ENCODE measurements around the gene ITGA11.

The ITGA11 gene

DNA sequence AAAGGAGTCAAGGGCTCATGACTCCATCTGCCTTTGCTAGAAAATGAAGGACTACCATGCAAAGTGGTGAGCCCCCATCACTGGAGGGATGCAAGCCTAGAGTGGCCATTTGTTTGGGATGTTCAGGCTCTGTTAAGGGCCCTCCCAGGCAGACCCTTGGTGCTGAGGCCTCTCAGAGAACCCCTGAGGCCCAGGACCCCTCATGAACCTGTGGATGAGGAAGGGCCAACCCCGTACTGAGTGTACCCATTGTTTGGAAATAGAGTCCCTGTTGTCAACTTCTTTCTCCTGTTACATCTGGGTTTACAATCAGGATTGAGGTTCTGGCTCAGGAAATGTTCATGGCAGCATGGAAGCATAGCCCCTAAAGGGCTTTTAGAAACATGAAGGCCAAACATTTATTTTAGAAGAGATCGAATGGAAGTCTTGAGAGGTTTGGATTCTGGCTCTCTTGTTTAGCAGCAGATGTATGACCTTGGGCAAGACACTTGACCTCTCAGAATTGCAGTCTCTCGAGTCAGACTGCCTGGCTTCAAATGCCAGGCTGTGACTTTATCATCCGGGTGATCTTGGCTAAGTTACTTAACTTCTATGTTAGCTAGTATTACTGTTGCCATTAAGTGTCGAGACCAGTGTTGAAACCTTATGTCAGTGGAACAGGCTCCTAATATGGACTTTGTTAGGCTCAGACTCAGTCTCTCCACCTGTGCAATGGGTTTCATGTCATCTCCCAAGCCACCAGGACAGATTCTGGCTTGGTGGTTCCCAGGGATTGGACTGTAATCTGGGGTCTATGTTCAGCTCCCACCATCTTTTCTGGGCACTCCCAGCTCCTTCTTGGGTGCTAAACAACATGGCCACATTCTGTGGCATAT is 12.4 kb downstream of the ITGA11 start (continued):
- TF ChIP-seq BACH2 (CRISPR knock-in tag; IDR thresholded peaks at IDR 0.05; ENCODE audit: borderline replicate concordance) (no peak), ZFP3 (CRISPR knock-in tag; IDR thresholded peaks at IDR 0.05) (no peak)

GRCh38 chr15:68418611-68419161 is 13.3 kb downstream of the ITGA11 start:
- no peak; the same call in 2 of the 3 replicates for ATAC-seq
- TF ChIP-seq SNAI2 (CRISPR knock-in tag; IDR thresholded peaks at IDR 0.05) (no peak), ZFP3 (CRISPR knock-in tag; IDR thresholded peaks at IDR 0.05) (no peak), GLIS3 (CRISPR knock-in tag; IDR thresholded peaks at IDR 0.05) (no peak), OSR1 (CRISPR knock-in tag; IDR thresholded peaks at IDR 0.05) (no peak), CSRNP3 (CRISPR knock-in tag; IDR thresholded peaks at IDR 0.05) (no peak), PPARA (CRISPR knock-in tag; IDR thresholded peaks at IDR 0.05; ENCODE audit: borderline replicate concordance) (no peak), ESRRG (CRISPR knock-in tag; IDR thresholded peaks at IDR 0.05) (no peak), ZNF565 (CRISPR knock-in tag; conservative IDR thresholded peaks at IDR 0.05; ENCODE audit: low read depth) (no peak)

GRCh38 chr15:68417897-68418296 is 14.1 kb downstream of the ITGA11 start:
- no peak for TF ChIP-seq SNAI2 (CRISPR knock-in tag; IDR thresholded peaks at IDR 0.05)
- no peak for TF ChIP-seq ISL1 (CRISPR knock-in tag; IDR thresholded peaks at IDR 0.05)
- TF ChIP-seq GLIS3 (CRISPR knock-in tag; IDR thresholded peaks at IDR 0.05), result no peak
- no peak for TF ChIP-seq ZNF70 (CRISPR knock-in tag; IDR thresholded peaks at IDR 0.05)
- TF ChIP-seq ESRRG (CRISPR knock-in tag; IDR thresholded peaks at IDR 0.05), result no peak
- no peak for TF ChIP-seq OSR1 (CRISPR knock-in tag; IDR thresholded peaks at IDR 0.05)
- no peak for TF ChIP-seq ZFP3 (CRISPR knock-in tag; IDR thresholded peaks at IDR 0.05)
- TF ChIP-seq ARNTL (CRISPR knock-in tag; IDR thresholded peaks at IDR 0.05; ENCODE audit: borderline replicate concordance, low read depth), result no peak
- no peak for TF ChIP-seq CSDC2 (CRISPR knock-in tag; IDR thresholded peaks at IDR 0.05)
- TF ChIP-seq ZC3H10 (CRISPR knock-in tag; IDR thresholded peaks at IDR 0.05), result no peak
- TF ChIP-seq, protein P1, sequence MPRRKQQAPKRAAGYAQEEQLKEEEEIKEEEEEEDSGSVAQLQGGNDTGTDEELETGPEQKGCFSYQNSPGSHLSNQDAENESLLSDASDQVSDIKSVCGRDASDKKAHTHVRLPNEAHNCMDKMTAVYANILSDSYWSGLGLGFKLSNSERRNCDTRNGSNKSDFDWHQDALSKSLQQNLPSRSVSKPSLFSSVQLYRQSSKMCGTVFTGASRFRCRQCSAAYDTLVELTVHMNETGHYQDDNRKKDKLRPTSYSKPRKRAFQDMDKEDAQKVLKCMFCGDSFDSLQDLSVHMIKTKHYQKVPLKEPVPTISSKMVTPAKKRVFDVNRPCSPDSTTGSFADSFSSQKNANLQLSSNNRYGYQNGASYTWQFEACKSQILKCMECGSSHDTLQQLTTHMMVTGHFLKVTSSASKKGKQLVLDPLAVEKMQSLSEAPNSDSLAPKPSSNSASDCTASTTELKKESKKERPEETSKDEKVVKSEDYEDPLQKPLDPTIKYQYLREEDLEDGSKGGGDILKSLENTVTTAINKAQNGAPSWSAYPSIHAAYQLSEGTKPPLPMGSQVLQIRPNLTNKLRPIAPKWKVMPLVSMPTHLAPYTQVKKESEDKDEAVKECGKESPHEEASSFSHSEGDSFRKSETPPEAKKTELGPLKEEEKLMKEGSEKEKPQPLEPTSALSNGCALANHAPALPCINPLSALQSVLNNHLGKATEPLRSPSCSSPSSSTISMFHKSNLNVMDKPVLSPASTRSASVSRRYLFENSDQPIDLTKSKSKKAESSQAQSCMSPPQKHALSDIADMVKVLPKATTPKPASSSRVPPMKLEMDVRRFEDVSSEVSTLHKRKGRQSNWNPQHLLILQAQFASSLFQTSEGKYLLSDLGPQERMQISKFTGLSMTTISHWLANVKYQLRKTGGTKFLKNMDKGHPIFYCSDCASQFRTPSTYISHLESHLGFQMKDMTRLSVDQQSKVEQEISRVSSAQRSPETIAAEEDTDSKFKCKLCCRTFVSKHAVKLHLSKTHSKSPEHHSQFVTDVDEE (CRISPR knock-in tag; IDR thresholded peaks at IDR 0.05), result no peak
- no peak for TF ChIP-seq CSRNP3 (CRISPR knock-in tag; IDR thresholded peaks at IDR 0.05)
- no peak for TF ChIP-seq PPARA (CRISPR knock-in tag; IDR thresholded peaks at IDR 0.05; ENCODE audit: borderline replicate concordance)
- TF ChIP-seq ZNF565 (CRISPR knock-in tag; conservative IDR thresholded peaks at IDR 0.05; ENCODE audit: low read depth), result no peak
- TF ChIP-seq, protein P2, sequence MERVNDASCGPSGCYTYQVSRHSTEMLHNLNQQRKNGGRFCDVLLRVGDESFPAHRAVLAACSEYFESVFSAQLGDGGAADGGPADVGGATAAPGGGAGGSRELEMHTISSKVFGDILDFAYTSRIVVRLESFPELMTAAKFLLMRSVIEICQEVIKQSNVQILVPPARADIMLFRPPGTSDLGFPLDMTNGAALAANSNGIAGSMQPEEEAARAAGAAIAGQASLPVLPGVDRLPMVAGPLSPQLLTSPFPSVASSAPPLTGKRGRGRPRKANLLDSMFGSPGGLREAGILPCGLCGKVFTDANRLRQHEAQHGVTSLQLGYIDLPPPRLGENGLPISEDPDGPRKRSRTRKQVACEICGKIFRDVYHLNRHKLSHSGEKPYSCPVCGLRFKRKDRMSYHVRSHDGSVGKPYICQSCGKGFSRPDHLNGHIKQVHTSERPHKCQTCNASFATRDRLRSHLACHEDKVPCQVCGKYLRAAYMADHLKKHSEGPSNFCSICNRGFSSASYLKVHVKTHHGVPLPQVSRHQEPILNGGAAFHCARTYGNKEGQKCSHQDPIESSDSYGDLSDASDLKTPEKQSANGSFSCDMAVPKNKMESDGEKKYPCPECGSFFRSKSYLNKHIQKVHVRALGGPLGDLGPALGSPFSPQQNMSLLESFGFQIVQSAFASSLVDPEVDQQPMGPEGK (CRISPR knock-in tag; IDR thresholded peaks at IDR 0.05; ENCODE audit: borderline replicate concordance), result no peak
- TF ChIP-seq TCF4 (CRISPR knock-in tag; IDR thresholded peaks at IDR 0.05; ENCODE audit: borderline replicate concordance), result no peak
- TF ChIP-seq RARB (CRISPR knock-in tag; IDR thresholded peaks at IDR 0.05), result no peak
- no peak for TF ChIP-seq CREB5 (CRISPR knock-in tag; IDR thresholded peaks at IDR 0.05; ENCODE audit: low read depth)
- ATAC-seq, result no peak

Data from SK-N-SH treated with all-trans-retinoic acid at 6 μM for 48 hours (cell line).